PC-9 (cell line): ENCODE results near the gene ABR. TPM values are rescaled to one million over a fixed set of nuclear protein-coding genes. Genes with fewer than 3 reads are reported as not detected.
A peak's percentile ranks its signal among the peaks of the same experiment; 100 is the strongest.

Experiments
- BruUV-seq: library from RNA; stranded (reverse); fragments of 400-500 nt; replicated peaks from 2 replicates; lab custom pipeline; 2021; lab: Mats Ljungman, UMichigan
- CTCF ChIA-PET: fragments of 300-600 bp; sonication (Branson Sonifier 250); formaldehyde crosslinking; loops from one replicate; lab custom pipeline; 2022; ENCODE audit warnings: antibody characterized with exemption; lab: Charles Lee
- POLR2A ChIA-PET: fragments of 300-600 bp; sonication (Branson Sonifier 250); formaldehyde crosslinking; loops from one replicate; lab custom pipeline; 2022; ENCODE audit warnings: antibody characterized with exemption; ENCODE audit not compliant: unreplicated experiment; lab: Charles Lee
- DNase-seq, 2 experiments: peaks; one replicate each; pipeline versions ENCODE4 v3.0.0 to v3.0.0-alpha.2; 2015 to 2022; ENCODE audit warnings: mixed read lengths in 1 of 2
- H2AFZ ChIP-seq: fragments of 200-600 bp; sonication (generic); 2 replicates; pipeline ENCODE4 v1.8.1; 2017; ENCODE audit warnings: antibody characterized with exemption
- H3F3A ChIP-seq: fragments of 200-600 bp; sonication (generic); 2 replicates; pipeline ENCODE4 v1.8.1; 2017; ENCODE audit warnings: antibody characterized with exemption, mild to moderate bottlenecking, low read depth; ENCODE audit not compliant: insufficient read depth
- H3K27ac ChIP-seq: fragments of 200-600 bp; sonication (generic); 2 replicates; pipeline ENCODE4 v1.6.1; 2016; ENCODE audit warnings: mixed run types
- H3K27me3 ChIP-seq: fragments of 200-600 bp; sonication (generic); 2 replicates; pipeline ENCODE4 v1.6.1; 2016; ENCODE audit warnings: low read depth, mixed run types; ENCODE audit not compliant: insufficient read depth
- H3K36me3 ChIP-seq: fragments of 200-600 bp; sonication (generic); 2 replicates; pipeline ENCODE4 v1.6.1; 2016; ENCODE audit warnings: low read depth, mixed run types
- H3K4me1 ChIP-seq: fragments of 200-600 bp; sonication (generic); replicated peaks from 2 replicates; pipeline ENCODE4 v1.6.1; 2016; ENCODE audit warnings: mixed run types; ENCODE audit not compliant: insufficient read depth
- H3K4me2 ChIP-seq: fragments of 200-600 bp; sonication (generic); 2 replicates; pipeline ENCODE4 v1.6.1; 2017; ENCODE audit warnings: mixed run types
- H3K4me3 ChIP-seq: fragments of 200-600 bp; sonication (generic); 2 replicates; pipeline ENCODE4 v1.6.1; 2016; ENCODE audit warnings: mixed run types
- H3K79me2 ChIP-seq: fragments of 200-600 bp; sonication (generic); 2 replicates; pipeline ENCODE4 v1.6.1; 2017; ENCODE audit warnings: low read depth, mixed run types
- H3K9me2 ChIP-seq: fragments of 200-600 bp; sonication (generic); 2 replicates; pipeline ENCODE4 v1.8.1; 2017; ENCODE audit warnings: mild to moderate bottlenecking; ENCODE audit not compliant: insufficient read depth
- H3K9me3 ChIP-seq: fragments of 200-600 bp; sonication (generic); 2 replicates; pipeline ENCODE4 v1.8.1; 2016; ENCODE audit warnings: low read depth; ENCODE audit not compliant: insufficient read depth
- H4K20me1 ChIP-seq: fragments of 200-600 bp; sonication (generic); 2 replicates; pipeline ENCODE4 v1.8.1; 2017; ENCODE audit not compliant: insufficient read depth
- EZH2 ChIP-seq: fragments of 200-600 bp; sonication (generic); IDR thresholded peaks from 2 replicates; pipeline ENCODE4 v1.8.0; 2017; ENCODE audit warnings: antibody characterized with exemption, low read depth
- intact Hi-C: fragments of 100-400 bp; cut with micrococcal nuclease; formaldehyde crosslinking; loops from one replicate; pipeline ENCODE4 v1.10.0; 2022; ENCODE audit not compliant: unreplicated experiment
- total RNA-seq: library from RNA; stranded (reverse); gene quantifications from 2 replicates; pipeline ENCODE4 v1.2.3, GENCODE V29; 2021
- TF ChIP-seq, protein P1 (sequence below): fragments of 200-600 bp; sonication (generic); conservative IDR thresholded peaks from 2 replicates; pipeline ENCODE4 v1.6.1; 2017; ENCODE audit warnings: mixed run types, antibody characterized with exemption, mild to moderate bottlenecking, moderate library complexity

Gene ABR
- total RNA-seq, 1 experiment from 2014 or later: 76.0 TPM

DNA sequence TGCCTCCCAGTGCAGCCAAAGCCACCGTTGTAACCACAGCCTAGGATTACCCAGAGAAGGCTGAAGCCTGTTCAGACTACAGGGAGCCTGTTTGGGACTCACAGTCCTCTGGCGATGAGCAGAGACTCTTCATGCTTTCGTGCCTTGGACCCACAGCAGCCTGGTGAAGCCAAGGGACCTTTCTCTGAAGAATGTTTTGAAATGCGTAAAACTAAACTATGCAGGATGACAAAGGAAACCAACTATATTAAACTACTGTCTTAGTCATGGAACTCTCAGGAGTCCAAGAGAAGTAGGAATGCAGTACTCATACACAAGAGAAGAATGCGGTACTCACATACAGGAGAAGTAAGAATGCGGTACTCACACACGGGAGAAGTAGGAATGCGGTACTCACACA lies 20.9 kb downstream of the ABR start:
- H3K9me2 ChIP-seq: no peaks in the 10 kb centered on the region
- H3K4me3 ChIP-seq: no peak overlapping the region
- no peaks in the 10 kb centered on the region for H3K4me1 ChIP-seq
- DNase-seq: peak in 1 of 2 experiments; percentile 28
- no peak overlapping the region for H3K27ac ChIP-seq
- ChIA-PET POLR2A (no interaction called here), CTCF (no interaction called here)
- no peak overlapping the region for H3K4me2 ChIP-seq
- TF ChIP-seq, protein P1, sequence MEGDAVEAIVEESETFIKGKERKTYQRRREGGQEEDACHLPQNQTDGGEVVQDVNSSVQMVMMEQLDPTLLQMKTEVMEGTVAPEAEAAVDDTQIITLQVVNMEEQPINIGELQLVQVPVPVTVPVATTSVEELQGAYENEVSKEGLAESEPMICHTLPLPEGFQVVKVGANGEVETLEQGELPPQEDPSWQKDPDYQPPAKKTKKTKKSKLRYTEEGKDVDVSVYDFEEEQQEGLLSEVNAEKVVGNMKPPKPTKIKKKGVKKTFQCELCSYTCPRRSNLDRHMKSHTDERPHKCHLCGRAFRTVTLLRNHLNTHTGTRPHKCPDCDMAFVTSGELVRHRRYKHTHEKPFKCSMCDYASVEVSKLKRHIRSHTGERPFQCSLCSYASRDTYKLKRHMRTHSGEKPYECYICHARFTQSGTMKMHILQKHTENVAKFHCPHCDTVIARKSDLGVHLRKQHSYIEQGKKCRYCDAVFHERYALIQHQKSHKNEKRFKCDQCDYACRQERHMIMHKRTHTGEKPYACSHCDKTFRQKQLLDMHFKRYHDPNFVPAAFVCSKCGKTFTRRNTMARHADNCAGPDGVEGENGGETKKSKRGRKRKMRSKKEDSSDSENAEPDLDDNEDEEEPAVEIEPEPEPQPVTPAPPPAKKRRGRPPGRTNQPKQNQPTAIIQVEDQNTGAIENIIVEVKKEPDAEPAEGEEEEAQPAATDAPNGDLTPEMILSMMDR: no peak
- no peak for TF ChIP-seq EZH2
- no peak overlapping the region for H2AFZ ChIP-seq
- H4K20me1 ChIP-seq: no peaks in the 10 kb centered on the region
- no peaks in the 10 kb centered on the region for H3K79me2 ChIP-seq
- H3F3A ChIP-seq: no peaks in the 10 kb centered on the region
- no TSS peak for BruUV-seq
- 0 out of 2 replicates have a peak, but pooled peaks cover 3% of the 10 kb centered on the region for H3K27me3 ChIP-seq
- H3K36me3 ChIP-seq: no peaks in the 10 kb centered on the region
- H3K9me3 ChIP-seq: no peaks in the 10 kb centered on the region
- intact Hi-C loops: no loop called here

DNA sequence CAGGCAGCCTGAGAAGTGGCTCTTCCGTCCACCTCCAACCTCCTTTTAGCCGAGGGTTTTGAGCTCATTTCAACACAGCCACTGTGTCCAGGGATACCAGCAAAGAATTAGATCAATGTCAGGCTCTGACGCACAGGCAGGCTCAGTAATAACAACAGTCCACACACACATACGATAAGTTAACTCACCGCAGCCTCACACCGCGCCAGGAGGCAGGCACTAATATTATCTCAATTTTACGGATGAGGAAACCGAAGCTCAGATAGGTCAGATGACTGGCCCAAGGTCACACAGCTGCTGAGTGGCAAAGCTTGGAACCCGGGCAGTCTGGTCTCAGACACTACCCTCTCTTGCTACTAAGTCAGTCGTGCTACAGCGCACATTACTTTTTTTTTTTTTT lies 22.9 kb downstream of the ABR start:
- Histone ChIP-seq H3K9me3 (no peaks in the 10 kb centered on the region), H3K27ac (no peak overlapping the region), H3K4me1 (no peaks in the 10 kb centered on the region), H3F3A (no peaks in the 10 kb centered on the region), H3K4me2 (no peak overlapping the region), H3K79me2 (no peaks in the 10 kb centered on the region), H3K27me3 (no peaks in the 10 kb centered on the region), H2AFZ (no peak overlapping the region), H3K36me3 (no peaks in the 10 kb centered on the region), H3K9me2 (no peaks in the 10 kb centered on the region), H3K4me3 (no peak overlapping the region), H4K20me1 (no peaks in the 10 kb centered on the region)
- no TSS peak for BruUV-seq
- TF ChIP-seq, protein P1: no peak
- no peak for TF ChIP-seq EZH2
- ChIA-PET CTCF (interaction anchor here (0.6 kb wide), 1 partner anchor 34 kb away, joined by 6 read pairs; no protein-coding TSS in a partner anchor), POLR2A (no interaction called here)
- intact Hi-C loops: no loop called here
- DNase-seq: peak in 1 of 2 experiments; percentile 33

DNA sequence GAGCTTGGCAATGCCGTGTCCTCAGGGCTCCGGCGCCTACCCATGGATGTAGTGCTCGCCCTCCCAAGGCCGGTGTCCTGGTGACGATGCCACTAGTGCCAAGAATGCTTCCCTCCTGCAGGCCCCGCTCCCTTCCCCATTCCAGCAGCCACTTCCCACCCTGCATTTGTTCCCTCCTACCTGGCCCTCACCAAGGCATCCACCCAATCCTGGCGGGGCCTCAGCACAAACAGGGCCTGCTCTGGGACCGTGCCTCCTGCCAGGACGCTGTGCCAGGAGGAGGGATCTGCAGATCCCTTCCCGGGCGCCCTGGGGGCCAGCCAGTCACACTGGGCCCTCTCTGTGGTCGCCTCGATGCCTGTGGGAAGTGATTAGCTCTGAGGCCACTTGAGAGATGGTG lies 25.1 kb downstream of the ABR start:
- H3K4me2 ChIP-seq: no peak overlapping the region
- no TSS peak for BruUV-seq
- TF ChIP-seq, protein P1: no peak

More for the DNA sequence above, 25.1 kb downstream of the ABR start:
- Histone ChIP-seq H3K4me1 (no peaks in the 10 kb centered on the region), H3K9me3 (no peaks in the 10 kb centered on the region), H3K27me3 (no peaks in the 10 kb centered on the region), H3F3A (0 out of 2 replicates have a peak, but pooled peaks cover 8% of the 10 kb centered on the region), H3K4me3 (no peak overlapping the region), H3K27ac (no peak overlapping the region), H3K36me3 (no peaks in the 10 kb centered on the region), H2AFZ (no peak overlapping the region), H3K9me2 (no peaks in the 10 kb centered on the region), H4K20me1 (no peaks in the 10 kb centered on the region), H3K79me2 (no peaks in the 10 kb centered on the region)
- ChIA-PET CTCF (no interaction called here), POLR2A (no interaction called here)
- no peak for DNase-seq
- intact Hi-C loops: no loop called here
